Activated CD8-positive, alpha-beta memory T cell treated with anti-CD3 and anti-CD28 coated beads, Interleukin-2, amount 50 U/mL, for 24 hours (primary cell): ENCODE results near the gene HEXA.
"Not testable (repeated sequence)": the region's sequence is repeated elsewhere in the genome, so short reads cannot be mapped to it uniquely, and the experiment has no call there.

Experiments used
- DNase-seq: peaks from one replicate; pipeline ENCODE4 v3.0.0-alpha.2; 2020; ENCODE audit errors: extremely low read depth

Gene HEXA

GRCh38 chr15:72375846-72376581 is at the start of gene HEXA:
HEXA (minus strand) TSS chr15:72376014; CDS start chr15:72375972, 42 bp downstream.
- peak; percentile 93 for DNase-seq

- DNase-seq = no peak
Observed at GRCh38 chr15:72423256-72423655, 47.4 kb upstream of the HEXA start.

- DNase-seq = no peak
Observed at GRCh38 chr15:72421484-72421883, 45.7 kb upstream of the HEXA start.

- DNase-seq = no peak
Observed at GRCh38 chr15:72420576-72420975, 44.8 kb upstream of the HEXA start.

GRCh38 chr15:72419768-72420167 is 44.0 kb upstream of the HEXA start:
- not testable (repeated sequence) for DNase-seq

- DNase-seq = no peak
Observed at GRCh38 chr15:72415304-72415703, 39.5 kb upstream of the HEXA start.

- not testable (repeated sequence) for DNase-seq
Observed at GRCh38 chr15:72413337-72413736, 37.5 kb upstream of the HEXA start.

- DNase-seq = no peak
Observed at GRCh38 chr15:72411544-72411943, 35.7 kb upstream of the HEXA start.

- no peak for DNase-seq
Observed at GRCh38 chr15:72411111-72411510, 35.3 kb upstream of the HEXA start.

- DNase-seq = no peak
Observed at GRCh38 chr15:72406936-72407335, 31.1 kb upstream of the HEXA start.

GRCh38 chr15:72404841-72405240 is 29.0 kb upstream of the HEXA start:
- no peak for DNase-seq

- DNase-seq = no peak
Observed at GRCh38 chr15:72404356-72404755, 28.5 kb upstream of the HEXA start.

GRCh38 chr15:72402726-72403125 is 26.9 kb upstream of the HEXA start:
- no peak for DNase-seq

- no peak for DNase-seq
Observed at GRCh38 chr15:72398648-72399047, 22.8 kb upstream of the HEXA start.

- DNase-seq = no peak
Observed at GRCh38 chr15:72397796-72398588, 22.2 kb upstream of the HEXA start, which contains the start of gene TMEM202. TMEM202 (plus strand) TSS chr15:72398305; CDS start chr15:72398327, 22 bp downstream.

GRCh38 chr15:72396331-72396730 is 20.5 kb upstream of the HEXA start:
- not testable (repeated sequence) for DNase-seq

GRCh38 chr15:72389231-72389630 is 13.4 kb upstream of the HEXA start:
- DNase-seq = no peak

- no peak for DNase-seq
Observed at GRCh38 chr15:72387741-72388140, 11.9 kb upstream of the HEXA start.

GRCh38 chr15:72382146-72382545 is 6.3 kb upstream of the HEXA start:
- DNase-seq = no peak

- no peak for DNase-seq
Observed at GRCh38 chr15:72380743-72381142, 4.9 kb upstream of the HEXA start.

- no peak for DNase-seq
Observed at GRCh38 chr15:72379856-72380430, 4.1 kb upstream of the HEXA start.

- not testable (repeated sequence) for DNase-seq
Observed at GRCh38 chr15:72379106-72379505, 3.3 kb upstream of the HEXA start.

GRCh38 chr15:72377331-72377730 is 1.5 kb upstream of the HEXA start:
- DNase-seq = no peak
